Measurements from ENCODE around the gene TTK.

GRCh38 chr6:80021591-80021990 is 17.1 kb downstream of the TTK start:
- TF ChIP-seq, protein P1, sequence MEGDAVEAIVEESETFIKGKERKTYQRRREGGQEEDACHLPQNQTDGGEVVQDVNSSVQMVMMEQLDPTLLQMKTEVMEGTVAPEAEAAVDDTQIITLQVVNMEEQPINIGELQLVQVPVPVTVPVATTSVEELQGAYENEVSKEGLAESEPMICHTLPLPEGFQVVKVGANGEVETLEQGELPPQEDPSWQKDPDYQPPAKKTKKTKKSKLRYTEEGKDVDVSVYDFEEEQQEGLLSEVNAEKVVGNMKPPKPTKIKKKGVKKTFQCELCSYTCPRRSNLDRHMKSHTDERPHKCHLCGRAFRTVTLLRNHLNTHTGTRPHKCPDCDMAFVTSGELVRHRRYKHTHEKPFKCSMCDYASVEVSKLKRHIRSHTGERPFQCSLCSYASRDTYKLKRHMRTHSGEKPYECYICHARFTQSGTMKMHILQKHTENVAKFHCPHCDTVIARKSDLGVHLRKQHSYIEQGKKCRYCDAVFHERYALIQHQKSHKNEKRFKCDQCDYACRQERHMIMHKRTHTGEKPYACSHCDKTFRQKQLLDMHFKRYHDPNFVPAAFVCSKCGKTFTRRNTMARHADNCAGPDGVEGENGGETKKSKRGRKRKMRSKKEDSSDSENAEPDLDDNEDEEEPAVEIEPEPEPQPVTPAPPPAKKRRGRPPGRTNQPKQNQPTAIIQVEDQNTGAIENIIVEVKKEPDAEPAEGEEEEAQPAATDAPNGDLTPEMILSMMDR (IDR thresholded peaks at IDR 0.05): no peak
- no peak for TF ChIP-seq EP300 (IDR thresholded peaks at IDR 0.05; ENCODE audit: low read depth)
